Loucy (cell line): ENCODE measurements around the gene DGUOK.

Experiments used
- CTCF ChIP-seq: fragments of 200-600 bp; sonication (generic); conservative IDR thresholded peaks from 2 replicates; pipeline ENCODE4 v1.5.1; 2014; ENCODE audit warnings: mild to moderate bottlenecking, antibody characterized with exemption, low read length
- EZH2phosphoT487 ChIP-seq: fragments of 200-600 bp; IDR thresholded peaks from 2 replicates; pipeline ENCODE4 v1.6.1; 2018; ENCODE audit warnings: antibody characterized with exemption, mild to moderate bottlenecking, moderate library complexity, borderline replicate concordance

DNA sequence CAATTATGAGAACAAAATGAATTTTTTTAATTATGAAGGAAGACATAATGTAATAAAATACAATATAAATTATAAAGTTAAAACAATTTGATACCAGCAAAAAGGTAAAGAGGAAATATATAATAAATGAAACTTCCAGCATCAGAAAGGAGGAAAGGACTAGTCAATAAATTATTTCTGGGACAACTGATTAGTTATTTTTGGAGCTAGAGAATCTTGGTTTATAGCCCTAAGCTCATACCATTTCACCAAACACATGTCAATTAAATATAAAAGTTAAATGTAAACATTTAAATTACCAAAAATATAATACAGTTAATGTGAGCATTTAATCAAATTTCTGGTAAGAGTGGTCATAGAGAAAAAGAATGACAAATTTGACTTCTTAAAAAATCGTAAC lies 21.7 kb upstream of the DGUOK start:
- TF ChIP-seq EZH2phosphoT487, result no peak
- TF ChIP-seq CTCF, result no peak
